OCI-LY3 (cell line): ENCODE measurements around the gene SLC26A11.

Experiments used
- H2AFZ ChIP-seq: fragments of 200-600, 300-600 bp; shearing (Covaris generic); 2 replicates; pipeline ENCODE4 v1.6.0; 2014; ENCODE audit warnings: antibody characterized with exemption, low read depth, low read length
- H3K27ac ChIP-seq: fragments of 200-600, 300-600 bp; sonication (generic); 2 replicates; pipeline ENCODE4 v1.5.1; 2014; ENCODE audit warnings: mild to moderate bottlenecking, low read length, moderate library complexity, mixed read lengths
- H3K27me3 ChIP-seq: fragments of 200-600, 300-600 bp; sonication (generic); 2 replicates; pipeline ENCODE4 v1.6.1; 2014; ENCODE audit warnings: low read depth, low read length, mixed read lengths
- H3K36me3 ChIP-seq: fragments of 200-600, 300-600 bp; sonication (generic); replicated peaks from 2 replicates; pipeline ENCODE3; 2014; ENCODE audit warnings: low read depth, low read length, mixed read lengths
- H3K4me1 ChIP-seq: fragments of 300-600, 200-600 bp; sonication (generic); 2 replicates; pipeline ENCODE4 v1.6.1; 2014; ENCODE audit warnings: low read length, mixed read lengths
- H3K4me2 ChIP-seq: fragments of 200-600, 300-600 bp; sonication (generic); 2 replicates; pipeline ENCODE4 v1.6.1; 2014; ENCODE audit warnings: low read length, mixed read lengths
- H3K4me3 ChIP-seq: fragments of 300-600, 200-600 bp; sonication (generic); 2 replicates; pipeline ENCODE4 v1.5.1; 2014; ENCODE audit warnings: antibody characterized with exemption, mild to moderate bottlenecking, low read length, moderate library complexity
- H3K79me2 ChIP-seq: fragments of 300-600, 200-600 bp; shearing (Covaris generic); 2 replicates; pipeline ENCODE4 v1.6.1; 2014; ENCODE audit warnings: mild to moderate bottlenecking, low read length, mixed read lengths
- H3K9ac ChIP-seq: fragments of 300-600, 200-600 bp; shearing (Covaris generic); 2 replicates; pipeline ENCODE4 v1.6.0; 2014; ENCODE audit warnings: mild to moderate bottlenecking, low read length, moderate library complexity
- H3K9me3 ChIP-seq: fragments of 200-600, 300-600 bp; shearing (Covaris generic); 2 replicates; pipeline ENCODE4 v1.6.1; 2014; ENCODE audit warnings: low read length, mixed read lengths; ENCODE audit not compliant: insufficient read depth
- H4K20me1 ChIP-seq: fragments of 200-600, 300-600 bp; sonication (generic); 2 replicates; pipeline ENCODE4 v1.6.1; 2016; ENCODE audit warnings: low read length, mixed read lengths; ENCODE audit not compliant: insufficient read depth
- CTCF ChIP-seq: fragments of 200-600, 300-600 bp; sonication (generic); IDR thresholded peaks from 2 replicates; pipeline ENCODE4 v1.5.1; 2014; ENCODE audit warnings: antibody characterized with exemption, low read length, low read depth
- EZH2phosphoT487 ChIP-seq: fragments of 200-600 bp; shearing (Covaris generic); IDR thresholded peaks from 2 replicates; pipeline ENCODE4 v1.6.1; 2018; ENCODE audit warnings: antibody characterized with exemption, mixed run types, low read depth

The SLC26A11 gene

GRCh38 chr17:80220054-80220735 is at the start of gene SLC26A11, which contains the start of gene SGSH:
SLC26A11 (plus strand) TSS chr17:80220427; CDS start chr17:80221561, 1,134 bp downstream.
SGSH (minus strand) TSS chr17:80220333; CDS start chr17:80220313, 20 bp downstream.
- TF ChIP-seq EZH2phosphoT487 (no peak), CTCF (no peak; the same call in 1 of the 2 replicates)
- Histone ChIP-seq H3K4me2 (peak within 1 kb of the TSS; percentile 86), H3K9ac (peak within 1 kb of the TSS; percentile 84), H3K9me3 (no peaks in the 10 kb centered on the region), H3K36me3 (peaks cover 27% of the 10 kb centered on the region), H2AFZ (peak within 1 kb of the TSS; percentile 37; the same call in 1 of the 2 replicates), H3K27ac (peak within 1 kb of the TSS; percentile 69), H3K79me2 (peaks cover 17% of the 10 kb centered on the region), H3K4me3 (peak within 1 kb of the TSS; percentile 85), H3K27me3 (no peaks in the 10 kb centered on the region), H3K4me1 (peaks cover 7% of the 10 kb centered on the region; the same call in 1 of the 2 replicates), H4K20me1 (peaks cover 18% of the 10 kb centered on the region)

GRCh38 chr17:80171681-80172080 is 48.5 kb upstream of the SLC26A11 start:
- H3K79me2 ChIP-seq = no peaks in the 10 kb centered on the region
- no peaks in the 10 kb centered on the region for H3K4me1 ChIP-seq
- H3K27me3 ChIP-seq = peaks cover 4% of the 10 kb centered on the region
- H3K9ac ChIP-seq = no peak overlapping the region
- no peak overlapping the region for H3K4me2 ChIP-seq
- H3K27ac ChIP-seq = no peak overlapping the region
- H4K20me1 ChIP-seq = no peaks in the 10 kb centered on the region
- no peaks in the 10 kb centered on the region for H3K36me3 ChIP-seq
- TF ChIP-seq CTCF (no peak), EZH2phosphoT487 (no peak)
- H2AFZ ChIP-seq = no peak overlapping the region
- no peak overlapping the region for H3K4me3 ChIP-seq
- no peaks in the 10 kb centered on the region for H3K9me3 ChIP-seq

- Histone ChIP-seq H3K79me2 (no peaks in the 10 kb centered on the region), H3K27me3 (peaks cover 4% of the 10 kb centered on the region), H4K20me1 (no peaks in the 10 kb centered on the region), H3K4me2 (no peak overlapping the region), H3K4me1 (no peaks in the 10 kb centered on the region), H3K9me3 (no peaks in the 10 kb centered on the region), H2AFZ (no peak overlapping the region), H3K4me3 (no peak overlapping the region), H3K9ac (no peak overlapping the region), H3K36me3 (no peaks in the 10 kb centered on the region), H3K27ac (no peak overlapping the region)
- no peak for TF ChIP-seq EZH2phosphoT487
- TF ChIP-seq CTCF = no peak
Observed at GRCh38 chr17:80173126-80173525, 47.1 kb upstream of the SLC26A11 start.

- Histone ChIP-seq H3K27ac (no peak overlapping the region), H3K4me2 (no peak overlapping the region), H3K27me3 (peaks cover 4% of the 10 kb centered on the region), H3K4me3 (no peak overlapping the region), H3K4me1 (no peaks in the 10 kb centered on the region), H3K9me3 (no peaks in the 10 kb centered on the region), H3K9ac (no peak overlapping the region), H2AFZ (no peak overlapping the region), H4K20me1 (no peaks in the 10 kb centered on the region), H3K36me3 (no peaks in the 10 kb centered on the region), H3K79me2 (no peaks in the 10 kb centered on the region)
- no peak for TF ChIP-seq CTCF
- no peak for TF ChIP-seq EZH2phosphoT487
Observed at GRCh38 chr17:80173916-80174315, 46.3 kb upstream of the SLC26A11 start.
